OCI-LY1 (cell line): ENCODE data around the gene MANBA.

Experiments used
- EZH2 ChIP-seq: fragments of 200-600 bp; sonication (generic), shearing (Covaris generic); IDR thresholded peaks from 2 replicates; pipeline ENCODE4 v1.8.0; 2017; ENCODE audit warnings: borderline replicate concordance, mixed run types, mild to moderate bottlenecking, antibody characterized with exemption, low read length, moderate library complexity, mixed read lengths
- TF ChIP-seq, protein P1 (sequence below): fragments of 200-600 bp; sonication (generic), shearing (Covaris generic); IDR thresholded peaks from 2 replicates; pipeline ENCODE4 v1.5.1; 2017; ENCODE audit warnings: mild to moderate bottlenecking, antibody characterized with exemption, low read length, moderate library complexity, mixed read lengths

DNA sequence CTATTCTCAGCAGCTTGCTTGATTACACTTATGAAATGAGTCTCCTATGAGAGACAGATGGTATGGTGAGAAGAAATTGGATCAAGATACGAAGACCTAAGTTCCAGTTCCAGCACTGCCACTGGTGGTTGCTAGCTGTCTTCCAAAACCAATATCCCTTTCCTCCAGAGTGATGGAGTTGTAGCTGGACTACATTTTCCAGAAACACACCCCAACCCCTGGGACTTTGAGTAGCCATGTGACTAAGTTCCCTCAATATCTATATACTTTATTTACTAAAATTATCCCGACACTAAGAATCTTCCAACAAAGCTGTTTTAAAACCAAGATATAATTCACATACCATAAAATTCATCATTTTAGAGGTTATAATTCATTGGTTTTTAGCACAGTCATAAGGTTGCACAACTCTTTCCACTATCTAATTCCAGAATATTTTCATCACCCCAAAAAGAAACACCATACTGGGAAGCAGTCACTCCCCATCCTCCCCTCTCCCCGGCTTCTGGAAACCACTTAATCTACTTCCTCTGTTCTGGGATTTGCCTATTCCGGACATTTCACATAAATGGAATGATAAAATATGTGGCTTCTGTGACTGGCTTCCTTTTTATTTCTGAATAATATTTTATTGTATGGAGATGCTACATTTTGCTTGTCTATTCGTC is 118.0 kb downstream of the MANBA start:
- TF ChIP-seq EZH2, result no peak
- TF ChIP-seq, protein P1, sequence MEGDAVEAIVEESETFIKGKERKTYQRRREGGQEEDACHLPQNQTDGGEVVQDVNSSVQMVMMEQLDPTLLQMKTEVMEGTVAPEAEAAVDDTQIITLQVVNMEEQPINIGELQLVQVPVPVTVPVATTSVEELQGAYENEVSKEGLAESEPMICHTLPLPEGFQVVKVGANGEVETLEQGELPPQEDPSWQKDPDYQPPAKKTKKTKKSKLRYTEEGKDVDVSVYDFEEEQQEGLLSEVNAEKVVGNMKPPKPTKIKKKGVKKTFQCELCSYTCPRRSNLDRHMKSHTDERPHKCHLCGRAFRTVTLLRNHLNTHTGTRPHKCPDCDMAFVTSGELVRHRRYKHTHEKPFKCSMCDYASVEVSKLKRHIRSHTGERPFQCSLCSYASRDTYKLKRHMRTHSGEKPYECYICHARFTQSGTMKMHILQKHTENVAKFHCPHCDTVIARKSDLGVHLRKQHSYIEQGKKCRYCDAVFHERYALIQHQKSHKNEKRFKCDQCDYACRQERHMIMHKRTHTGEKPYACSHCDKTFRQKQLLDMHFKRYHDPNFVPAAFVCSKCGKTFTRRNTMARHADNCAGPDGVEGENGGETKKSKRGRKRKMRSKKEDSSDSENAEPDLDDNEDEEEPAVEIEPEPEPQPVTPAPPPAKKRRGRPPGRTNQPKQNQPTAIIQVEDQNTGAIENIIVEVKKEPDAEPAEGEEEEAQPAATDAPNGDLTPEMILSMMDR, result no peak
